Measurements from ENCODE around the gene GNG4. TPM values are rescaled to one million over a fixed set of nuclear protein-coding genes. Genes with fewer than 3 reads are reported as not detected.
"Not testable (repeated sequence)": the region's sequence is repeated elsewhere in the genome, so short reads cannot be mapped to it uniquely, and the experiment has no call there.

Gene GNG4
- total RNA-seq, 3 donors from 2014 or later, result 2.9 to 7.7 (median 4.6) TPM

DNA sequence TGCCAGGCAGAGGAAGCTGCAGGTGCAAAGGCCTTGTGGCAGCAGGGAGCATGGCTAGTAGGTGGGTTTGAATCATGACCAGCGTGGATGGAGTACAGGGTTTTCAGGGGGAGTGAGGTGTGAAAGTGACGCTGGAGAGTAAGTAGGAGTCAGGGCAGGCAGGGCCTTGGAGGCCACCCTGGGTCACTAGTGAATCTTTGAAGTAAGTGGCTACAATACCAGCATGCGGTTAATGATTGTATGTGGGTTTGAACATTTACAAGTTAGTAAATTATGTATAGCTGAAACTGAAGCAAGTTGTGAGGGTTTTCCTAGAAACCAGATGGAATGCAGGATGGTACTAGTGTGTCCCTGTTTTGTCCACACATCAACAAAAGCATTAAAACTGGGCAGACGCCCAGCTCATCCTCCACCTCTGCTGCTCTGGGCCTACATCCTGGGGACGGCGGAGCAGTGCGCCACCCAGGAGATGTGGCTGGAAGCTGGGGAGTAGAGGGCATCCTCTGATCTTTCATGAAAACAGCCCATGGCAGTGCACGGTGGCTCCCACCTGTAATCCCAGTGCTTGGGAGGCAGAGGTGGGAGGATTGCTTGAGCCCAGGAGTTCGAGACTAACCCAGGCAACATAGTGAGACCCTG is 104.2 kb downstream of the GNG4 start:
- no peak for DNase-seq
- Histone ChIP-seq H3K4me3 (no peak overlapping the region), H3K36me3 (ENCODE audit: low read depth) (no peaks in the 10 kb centered on the region), H3K9me3 (no peaks in the 10 kb centered on the region), H3K4me1 (ENCODE audit: low read depth) (no peaks in the 10 kb centered on the region)
- TF ChIP-seq, protein P1, sequence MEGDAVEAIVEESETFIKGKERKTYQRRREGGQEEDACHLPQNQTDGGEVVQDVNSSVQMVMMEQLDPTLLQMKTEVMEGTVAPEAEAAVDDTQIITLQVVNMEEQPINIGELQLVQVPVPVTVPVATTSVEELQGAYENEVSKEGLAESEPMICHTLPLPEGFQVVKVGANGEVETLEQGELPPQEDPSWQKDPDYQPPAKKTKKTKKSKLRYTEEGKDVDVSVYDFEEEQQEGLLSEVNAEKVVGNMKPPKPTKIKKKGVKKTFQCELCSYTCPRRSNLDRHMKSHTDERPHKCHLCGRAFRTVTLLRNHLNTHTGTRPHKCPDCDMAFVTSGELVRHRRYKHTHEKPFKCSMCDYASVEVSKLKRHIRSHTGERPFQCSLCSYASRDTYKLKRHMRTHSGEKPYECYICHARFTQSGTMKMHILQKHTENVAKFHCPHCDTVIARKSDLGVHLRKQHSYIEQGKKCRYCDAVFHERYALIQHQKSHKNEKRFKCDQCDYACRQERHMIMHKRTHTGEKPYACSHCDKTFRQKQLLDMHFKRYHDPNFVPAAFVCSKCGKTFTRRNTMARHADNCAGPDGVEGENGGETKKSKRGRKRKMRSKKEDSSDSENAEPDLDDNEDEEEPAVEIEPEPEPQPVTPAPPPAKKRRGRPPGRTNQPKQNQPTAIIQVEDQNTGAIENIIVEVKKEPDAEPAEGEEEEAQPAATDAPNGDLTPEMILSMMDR (IDR thresholded peaks at IDR 0.05), result no peak
- ATAC-seq, result no peak
- intact Hi-C loops (cut with DNase I, micrococcal nuclease), result no loop called here

DNA sequence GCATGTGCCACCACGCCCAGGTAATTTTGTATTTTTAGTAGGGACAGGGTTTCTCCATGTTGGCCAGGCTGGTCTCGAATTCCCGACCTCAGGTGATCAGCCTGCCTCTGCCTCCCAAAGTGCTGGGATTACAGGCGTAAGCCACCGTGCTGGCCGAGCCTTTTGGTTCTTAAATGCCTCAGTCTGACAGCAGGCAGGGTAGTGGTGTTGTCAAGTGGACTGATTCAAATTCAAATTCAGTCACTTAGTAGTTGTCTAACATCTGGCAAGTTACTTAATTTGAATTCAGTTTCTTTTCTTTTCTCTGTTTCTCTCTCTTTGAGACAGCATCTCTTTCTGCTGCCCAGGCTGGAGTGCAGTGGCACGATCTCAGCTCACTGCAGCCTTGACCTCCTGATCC is 106.7 kb downstream of the GNG4 start:
- ATAC-seq; DNase-seq; intact Hi-C loops (cut with DNase I, micrococcal nuclease); H3K4me1 ChIP-seq (ENCODE audit: low read depth); H3K36me3 ChIP-seq (ENCODE audit: low read depth); H3K9me3 ChIP-seq; H3K4me3 ChIP-seq: not testable (repeated sequence)

DNA sequence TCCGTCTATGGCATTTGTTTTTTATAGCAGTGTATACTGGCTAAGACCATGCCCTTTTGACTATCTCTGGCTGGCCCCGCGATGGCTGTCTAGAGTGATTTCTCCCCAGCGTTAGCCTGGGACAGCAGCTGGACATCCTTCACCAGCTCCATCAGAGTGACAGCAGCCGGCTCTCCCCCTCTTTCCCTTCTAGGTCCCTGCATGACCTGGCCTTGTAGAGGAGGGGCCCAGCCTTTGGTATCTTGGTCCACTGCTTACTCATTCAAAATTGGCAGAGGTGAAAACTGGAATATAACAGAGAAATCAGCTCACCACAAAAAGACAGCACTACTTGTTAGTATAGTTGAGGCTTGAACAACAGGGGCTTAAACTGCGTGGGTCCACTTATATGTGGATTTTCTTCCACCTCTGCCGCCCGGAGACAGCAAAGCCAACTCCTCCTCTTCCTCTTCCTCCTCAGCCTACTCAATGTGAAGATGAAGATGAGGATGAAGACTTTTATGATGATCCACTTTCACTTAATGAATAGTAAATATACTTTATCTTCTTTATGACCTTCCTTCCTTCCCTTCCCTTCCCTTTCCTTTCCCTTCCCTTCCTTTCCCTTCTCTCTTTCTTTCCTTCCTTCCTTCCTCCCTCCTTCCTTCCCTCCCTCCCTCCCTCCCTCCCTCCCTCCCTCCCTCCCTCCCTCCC is 116.0 kb downstream of the GNG4 start:
- Histone ChIP-seq H3K4me1 (ENCODE audit: low read depth) (no peaks in the 10 kb centered on the region), H3K9me3 (no peaks in the 10 kb centered on the region), H3K36me3 (ENCODE audit: low read depth) (no peaks in the 10 kb centered on the region), H3K4me3 (no peak overlapping the region)
- ATAC-seq, result no peak
- DNase-seq, result no peak
- intact Hi-C loops (cut with DNase I, micrococcal nuclease), result no loop called here
- TF ChIP-seq, protein P1 (IDR thresholded peaks at IDR 0.05), result no peak

DNA sequence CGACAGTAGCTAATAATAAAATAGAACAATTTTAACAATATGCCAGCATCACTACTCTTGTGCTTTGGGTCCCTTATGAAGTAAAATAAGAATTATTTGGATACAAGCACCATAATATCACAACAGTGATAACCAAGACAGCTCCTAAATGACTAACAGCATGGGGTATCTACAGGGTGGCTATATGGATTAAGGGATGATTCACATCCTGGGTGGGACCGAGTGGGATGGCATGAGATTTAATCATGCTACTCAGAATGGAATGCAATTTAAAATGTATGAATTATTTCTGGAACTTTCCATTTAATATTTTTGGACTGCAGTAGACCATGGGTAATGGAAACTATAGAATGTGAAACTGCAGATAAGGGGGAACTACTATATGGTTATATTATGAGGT is 117.2 kb downstream of the GNG4 start:
- TF ChIP-seq, protein P1 (IDR thresholded peaks at IDR 0.05), result no peak
- no peak for ATAC-seq
- intact Hi-C loops (cut with DNase I, micrococcal nuclease), result no loop called here
- Histone ChIP-seq H3K36me3 (ENCODE audit: low read depth) (no peaks in the 10 kb centered on the region), H3K9me3 (no peaks in the 10 kb centered on the region), H3K4me3 (no peak overlapping the region), H3K4me1 (ENCODE audit: low read depth) (no peaks in the 10 kb centered on the region)
- DNase-seq, result no peak

DNA sequence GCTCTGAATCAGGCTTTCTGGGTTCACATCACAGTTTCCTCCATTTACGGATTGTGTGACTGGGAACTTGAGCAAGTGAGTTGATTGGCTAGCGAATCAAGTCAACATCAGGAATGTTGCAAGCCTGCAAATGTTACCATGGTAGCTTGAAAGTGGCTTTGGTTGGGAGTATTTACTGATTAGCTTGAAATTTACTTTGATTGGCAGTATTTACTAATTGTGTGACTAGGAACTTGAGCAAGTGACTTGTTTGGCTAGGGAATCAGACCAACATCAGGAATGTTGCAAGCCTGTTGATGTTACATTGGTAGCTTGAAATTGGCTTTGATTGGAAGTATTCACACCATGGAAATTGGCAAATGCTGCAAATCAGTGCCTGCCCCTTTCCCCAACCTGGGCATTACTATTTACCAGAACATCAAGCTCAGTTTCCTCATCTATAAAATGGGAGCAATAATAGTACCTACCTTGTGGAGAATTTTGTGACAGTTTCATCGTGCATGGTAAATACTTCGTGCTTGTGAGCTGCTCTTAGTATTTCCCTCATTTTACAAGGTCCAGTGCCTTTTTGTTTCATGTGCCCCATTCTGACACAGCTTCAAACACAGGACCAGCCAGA is 122.3 kb downstream of the GNG4 start:
- intact Hi-C loops (cut with DNase I, micrococcal nuclease), result no loop called here
- no peaks in the 10 kb centered on the region for H3K36me3 ChIP-seq (ENCODE audit: low read depth)
- TF ChIP-seq, protein P1 (IDR thresholded peaks at IDR 0.05), result no peak
- no peaks in the 10 kb centered on the region for H3K4me1 ChIP-seq (ENCODE audit: low read depth)
- no peaks in the 10 kb centered on the region for H3K9me3 ChIP-seq
- no peak overlapping the region for H3K4me3 ChIP-seq
- no peak for ATAC-seq
- no peak for DNase-seq

DNA sequence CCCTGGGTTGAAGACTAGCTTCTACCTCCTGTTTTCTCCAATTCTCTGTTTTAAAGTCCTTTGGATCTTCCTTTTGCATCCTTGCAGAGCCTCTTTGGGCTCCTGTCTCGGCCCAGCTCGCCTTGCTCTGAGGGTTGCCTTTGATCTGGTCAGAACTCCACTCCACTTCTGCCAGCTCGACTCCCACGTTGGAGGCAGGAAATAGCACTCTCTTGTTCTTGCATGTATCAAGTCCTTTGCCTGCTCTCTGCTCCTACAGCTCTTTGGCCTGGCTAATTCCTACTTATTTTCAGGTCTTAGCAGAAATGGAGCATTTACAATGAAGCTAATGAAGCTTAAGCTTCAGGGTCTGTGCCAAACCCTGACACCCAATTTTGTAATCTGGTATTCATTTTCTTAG is 124.3 kb downstream of the GNG4 start:
- DNase-seq (no peak), ATAC-seq (no peak)
- intact Hi-C loops (cut with DNase I, micrococcal nuclease), result no loop called here
- Histone ChIP-seq H3K9me3 (no peaks in the 10 kb centered on the region), H3K36me3 (ENCODE audit: low read depth) (no peaks in the 10 kb centered on the region), H3K4me3 (no peak overlapping the region), H3K4me1 (ENCODE audit: low read depth) (no peaks in the 10 kb centered on the region)
- TF ChIP-seq, protein P1 (IDR thresholded peaks at IDR 0.05), result no peak
